NCI-H2107 (cell line): ENCODE data around the gene TIAM2.
"Not testable (repeated sequence)": the region's sequence is repeated elsewhere in the genome, so short reads cannot be mapped to it uniquely, and the experiment has no call there.

Source experiments
- DNase-seq: peaks from one replicate; lab custom pipeline; 2025; lab: John Stamatoyannopoulos, UW

TIAM2 gene

GRCh38 chr6:155170519-155170918 lies 175.4 kb downstream of the TIAM2 start:
- no peak for DNase-seq

- no peak for DNase-seq
Measured at GRCh38 chr6:155171109-155171746, 176.1 kb downstream of the TIAM2 start.

- no peak for DNase-seq
Measured at GRCh38 chr6:155171747-155172449, 176.8 kb downstream of the TIAM2 start.

GRCh38 chr6:155173488-155173887 lies 178.4 kb downstream of the TIAM2 start:
- no peak for DNase-seq

- DNase-seq = peak; percentile 52
Measured at GRCh38 chr6:155174576-155175211, 179.6 kb downstream of the TIAM2 start.

GRCh38 chr6:155177363-155177961 lies 182.3 kb downstream of the TIAM2 start:
- peak; percentile 27 for DNase-seq

GRCh38 chr6:155181498-155181897 lies 186.4 kb downstream of the TIAM2 start:
- DNase-seq = no peak

GRCh38 chr6:155182103-155182502 lies 187.0 kb downstream of the TIAM2 start:
- no peak for DNase-seq

GRCh38 chr6:155183095-155183494 lies 188.0 kb downstream of the TIAM2 start:
- no peak for DNase-seq

- not testable (repeated sequence) for DNase-seq
Measured at GRCh38 chr6:155185041-155185440, 189.9 kb downstream of the TIAM2 start.

- DNase-seq = no peak
Measured at GRCh38 chr6:155185544-155185943, 190.4 kb downstream of the TIAM2 start.

GRCh38 chr6:155186052-155186658 lies 191.0 kb downstream of the TIAM2 start:
- no peak for DNase-seq

- no peak for DNase-seq
Measured at GRCh38 chr6:155187106-155187505, 192.0 kb downstream of the TIAM2 start.

GRCh38 chr6:155187994-155188706 lies 193.0 kb downstream of the TIAM2 start:
- no peak for DNase-seq

GRCh38 chr6:155188707-155189496 lies 193.8 kb downstream of the TIAM2 start:
- no peak for DNase-seq

GRCh38 chr6:155190677-155191076 lies 195.6 kb downstream of the TIAM2 start:
- no peak for DNase-seq

- DNase-seq = no peak
Measured at GRCh38 chr6:155193526-155193925, 198.4 kb downstream of the TIAM2 start.

GRCh38 chr6:155194399-155194798 lies 199.3 kb downstream of the TIAM2 start:
- no peak for DNase-seq

- DNase-seq = no peak
Measured at GRCh38 chr6:155195903-155196302, 200.8 kb downstream of the TIAM2 start.

GRCh38 chr6:155196911-155197310 lies 201.8 kb downstream of the TIAM2 start:
- DNase-seq = no peak

GRCh38 chr6:155197932-155198331 lies 202.8 kb downstream of the TIAM2 start:
- DNase-seq = no peak
